Measurements from ENCODE around the gene BEND6.

- no peak for TF ChIP-seq CTCF (IDR thresholded peaks at IDR 0.05)
- no peak for TF ChIP-seq POLR2A (IDR thresholded peaks at IDR 0.05)
These were observed 29.5 kb downstream of the BEND6 start for GRCh38 chr6:56984361-56984760.

Measured in body of pancreas (tissue), 4 donors.